M059J (cell line): Measurements from ENCODE around the gene RUFY4. TPM values are rescaled to one million over a fixed set of nuclear protein-coding genes. Genes with fewer than 3 reads are reported as not detected.

Experiments
- DNase-seq: peaks from one replicate; pipeline ENCODE4 v3.0.0-alpha.2; 2012; ENCODE audit warnings: low read depth
- total RNA-seq: library from RNA; depleted of rRNA; stranded (reverse); fragments of >200 nt; shearing (Covaris generic); gene quantifications from 2 replicates; pipeline ENCODE4 v1.2.3, GENCODE V29; 2014

RUFY4 gene
- total RNA-seq, 1 experiment from 2014 or later: not detected

DNA sequence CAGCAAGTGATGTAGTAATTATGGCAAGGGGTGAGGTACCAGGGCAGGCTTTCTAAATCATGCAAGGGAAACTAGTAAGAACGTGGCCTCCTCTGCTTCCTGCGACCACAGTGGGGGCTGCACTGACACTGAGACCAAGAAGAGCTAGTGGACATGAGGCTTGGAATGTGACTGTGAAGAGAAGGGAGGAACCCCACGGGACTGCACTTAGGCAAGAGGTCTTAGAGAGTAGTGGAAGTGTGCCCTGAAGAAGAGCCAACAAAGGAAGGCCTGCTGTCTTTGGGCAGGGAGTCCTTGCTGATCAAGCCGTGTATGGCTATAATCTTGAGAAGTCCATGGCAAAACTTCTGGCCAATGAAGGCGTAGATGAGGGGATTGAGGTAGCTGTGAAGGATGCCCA, 8.9 kb upstream of the RUFY4 start:
- no peak for DNase-seq

DNA sequence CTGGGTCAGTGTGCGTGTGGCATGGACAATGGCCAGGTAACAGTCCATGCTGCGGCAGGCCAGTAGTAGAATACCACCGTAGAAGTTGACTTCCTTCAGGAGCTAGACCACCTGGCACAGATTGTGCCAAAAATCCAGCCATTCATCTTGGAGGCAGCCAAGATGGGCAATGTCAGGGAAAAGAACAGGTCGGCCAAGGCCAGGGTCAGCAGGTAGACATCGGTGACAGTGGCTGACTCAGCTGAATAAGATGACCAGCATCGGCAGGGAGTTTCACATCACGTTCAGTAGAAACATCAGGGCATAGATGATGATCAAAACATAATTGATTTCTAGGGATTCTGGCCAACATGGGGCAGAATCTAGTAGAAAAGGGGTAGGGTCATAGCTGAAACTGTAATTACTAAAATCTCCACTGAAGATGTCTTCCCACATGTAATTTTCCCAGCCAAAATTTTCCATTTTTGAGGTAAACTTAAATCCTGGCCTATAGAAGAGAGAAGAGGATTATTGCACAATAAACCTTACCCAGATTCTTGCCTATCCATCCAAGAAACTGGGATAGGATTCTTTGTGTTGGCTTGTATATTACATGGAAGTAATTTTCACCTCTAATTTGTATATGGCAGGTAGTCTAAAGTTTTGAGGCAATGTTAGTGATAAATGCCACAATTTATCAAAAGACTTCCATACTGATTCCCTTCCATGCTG, 7.9 kb upstream of the RUFY4 start:
- no peak for DNase-seq

DNA sequence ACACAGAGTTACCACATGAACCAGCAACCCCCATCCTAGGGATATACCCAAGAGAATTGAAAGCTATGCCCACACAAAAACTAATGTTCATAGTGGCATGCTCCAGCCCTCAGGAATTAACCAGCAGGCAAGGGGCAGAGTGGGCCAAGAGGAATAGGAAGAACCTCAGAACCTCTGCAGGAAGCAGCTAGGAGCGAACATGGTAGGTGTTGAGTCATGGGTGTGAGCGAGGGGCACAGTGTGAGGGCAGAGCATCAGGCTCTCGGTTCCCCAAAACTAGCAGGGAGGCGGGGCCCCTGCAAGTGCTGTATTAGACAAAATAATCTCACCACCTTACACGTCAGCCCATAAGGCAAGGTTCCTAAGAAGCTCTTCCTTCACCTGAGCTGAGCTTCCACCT, 5.6 kb upstream of the RUFY4 start:
- DNase-seq: no peak

DNA sequence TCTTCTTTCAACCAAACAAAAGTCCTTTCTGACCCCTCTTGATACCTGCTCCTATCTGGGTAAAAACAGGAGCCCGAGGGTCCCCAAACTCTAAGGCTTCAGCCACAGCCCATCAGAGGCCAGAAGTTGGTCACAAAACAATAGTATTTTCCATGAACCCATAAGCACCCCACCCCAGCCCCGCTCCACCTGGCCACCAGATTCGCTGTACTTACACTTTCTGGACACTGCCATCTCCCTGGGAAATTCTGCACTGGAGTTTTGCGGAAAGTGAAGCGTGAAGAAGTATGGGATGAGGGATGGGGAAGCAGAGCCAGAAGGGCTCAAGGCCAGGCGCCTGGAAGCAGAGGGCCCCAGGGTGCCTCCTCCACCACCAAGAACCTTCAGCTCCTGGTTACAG, 5.2 kb upstream of the RUFY4 start:
- DNase-seq: no peak

DNA sequence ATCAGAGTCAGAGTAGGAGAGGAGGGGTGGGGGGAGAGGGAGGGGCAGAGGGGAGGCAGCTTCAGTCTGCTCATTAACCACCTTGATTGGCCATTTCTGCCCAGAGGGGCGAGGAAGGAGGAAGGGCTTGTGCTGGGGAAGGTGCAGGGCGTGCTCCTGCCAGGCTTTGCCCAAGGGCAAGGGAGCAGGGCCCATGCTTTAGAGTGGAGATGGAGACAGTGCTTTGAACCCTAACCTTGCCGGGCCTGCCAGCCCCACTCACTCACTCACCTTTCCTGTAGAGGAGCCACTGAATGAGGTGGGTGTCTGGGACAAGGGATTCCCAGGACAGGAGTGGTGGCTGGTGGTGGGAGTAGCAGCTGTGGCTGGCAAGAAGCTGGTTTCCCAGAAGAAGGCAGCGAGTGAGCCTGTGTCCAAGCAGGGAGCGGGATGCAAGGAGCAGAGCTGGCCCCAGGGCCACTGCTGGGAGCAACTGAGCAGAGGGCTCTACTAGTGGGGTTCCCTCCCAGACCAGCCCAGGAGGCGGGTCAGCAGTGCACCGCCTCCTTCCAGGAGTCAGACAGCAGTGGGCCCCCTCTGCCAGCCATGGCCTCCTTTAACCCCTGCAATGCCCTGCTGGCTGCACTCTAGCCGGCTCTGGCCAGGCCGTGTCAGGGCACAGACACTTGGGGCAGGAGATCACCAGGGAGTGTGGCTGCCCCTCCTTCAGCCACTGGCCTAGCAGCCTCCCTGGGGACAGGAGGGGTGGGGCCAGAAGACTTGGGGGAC, 3.6 kb upstream of the RUFY4 start:
- DNase-seq: no peak

DNA sequence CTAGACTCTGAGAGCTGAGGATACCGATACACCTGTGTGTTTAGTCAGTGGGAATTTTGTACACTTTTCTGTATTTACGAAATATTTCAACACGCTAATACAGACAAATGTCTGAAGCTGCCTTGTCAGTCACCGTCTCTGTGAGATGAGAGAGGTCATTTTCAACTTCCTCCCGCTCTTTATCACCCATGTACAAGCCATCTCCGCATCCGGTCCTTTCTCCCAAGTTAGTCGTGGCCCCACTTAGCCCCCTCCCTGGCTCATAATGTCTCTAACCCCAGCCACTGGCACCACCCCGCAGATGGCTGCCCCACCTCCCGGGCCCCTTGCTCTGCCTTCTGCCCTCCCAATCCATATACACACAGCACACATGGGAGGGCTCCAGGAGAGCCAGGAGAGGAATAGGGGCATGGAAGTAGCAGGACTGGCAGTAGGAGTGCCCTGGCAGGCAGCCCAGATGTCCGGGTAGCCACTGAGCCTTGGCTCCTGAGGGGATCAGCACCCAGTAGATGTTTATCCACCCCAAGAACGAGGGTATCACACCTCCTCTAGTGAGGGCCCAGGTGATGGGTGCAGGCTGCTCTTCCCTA, 2.0 kb upstream of the RUFY4 start:
- DNase-seq: no peak

DNA sequence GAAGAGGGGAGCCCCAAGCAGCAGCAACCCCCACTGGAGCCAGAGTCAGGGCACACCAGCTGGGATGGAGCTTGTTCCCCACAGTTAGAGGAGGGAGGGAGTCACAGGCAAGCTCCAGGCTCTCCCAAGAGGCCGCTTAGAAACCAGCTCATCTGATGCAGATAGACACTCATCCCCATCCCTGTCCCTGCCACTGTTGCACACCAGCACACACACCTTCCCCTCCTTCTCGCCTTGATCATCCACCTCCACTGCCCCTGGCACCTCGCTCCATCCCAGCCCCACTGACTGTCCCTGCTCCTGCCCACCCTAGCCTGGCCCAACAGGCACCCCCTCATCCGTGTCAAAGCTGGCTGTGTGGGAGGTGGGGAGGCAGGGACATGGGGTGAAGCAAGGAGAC, 1.5 kb upstream of the RUFY4 start:
- DNase-seq: no peak

DNA sequence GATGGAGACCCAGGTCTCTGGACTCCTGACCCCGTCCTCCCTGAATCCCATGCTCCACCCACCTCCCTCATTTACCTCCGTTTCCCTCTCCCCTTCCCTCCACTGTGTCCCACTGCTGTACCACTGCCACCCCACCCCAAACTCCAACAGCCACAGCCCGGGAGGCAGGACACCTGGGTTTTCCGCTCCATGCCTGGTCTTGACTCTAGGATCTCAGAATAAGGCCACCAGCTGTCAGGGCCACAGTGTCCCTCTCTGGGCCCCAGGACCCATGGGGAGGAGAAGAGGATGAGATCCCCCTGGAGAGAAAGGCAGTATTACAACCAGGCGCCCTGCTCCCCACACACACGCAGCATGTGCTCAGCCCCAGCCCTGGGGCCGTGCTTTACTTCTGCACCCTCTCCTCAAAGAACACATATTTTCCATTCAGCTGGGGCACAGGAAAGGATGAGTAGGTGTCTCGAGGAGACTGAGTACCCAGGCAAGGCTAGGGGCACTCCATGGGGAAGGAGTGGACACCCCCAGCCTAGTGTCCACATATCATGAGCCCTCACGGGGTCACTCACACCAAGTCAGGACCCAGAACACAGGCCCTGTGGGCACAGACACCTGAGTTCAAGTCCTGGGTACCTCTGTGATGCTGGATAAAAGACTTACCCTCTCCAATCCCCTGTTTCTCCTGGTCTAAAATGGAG, 700 bp downstream of the RUFY4 start:
- DNase-seq: no peak

DNA sequence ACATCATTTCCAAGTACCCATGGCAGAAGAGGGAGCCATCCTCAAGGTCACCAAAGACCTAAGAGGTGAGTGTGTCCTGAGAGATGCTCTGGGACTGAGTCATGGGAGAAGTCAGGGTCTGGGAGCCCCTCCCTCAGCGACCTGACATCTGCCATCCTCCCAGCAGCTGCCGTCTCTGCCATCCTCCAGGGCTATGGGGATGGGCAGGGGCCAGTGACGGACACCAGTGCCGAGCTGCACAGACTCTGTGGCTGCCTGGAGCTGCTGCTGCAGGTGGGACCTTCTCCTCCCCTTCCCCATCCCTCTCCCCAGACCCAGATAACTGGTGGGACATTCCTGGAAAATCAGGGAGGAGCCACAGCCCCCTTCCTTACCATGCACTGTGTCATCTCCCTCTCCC, 1.5 kb downstream of the RUFY4 start:
- no peak for DNase-seq

DNA sequence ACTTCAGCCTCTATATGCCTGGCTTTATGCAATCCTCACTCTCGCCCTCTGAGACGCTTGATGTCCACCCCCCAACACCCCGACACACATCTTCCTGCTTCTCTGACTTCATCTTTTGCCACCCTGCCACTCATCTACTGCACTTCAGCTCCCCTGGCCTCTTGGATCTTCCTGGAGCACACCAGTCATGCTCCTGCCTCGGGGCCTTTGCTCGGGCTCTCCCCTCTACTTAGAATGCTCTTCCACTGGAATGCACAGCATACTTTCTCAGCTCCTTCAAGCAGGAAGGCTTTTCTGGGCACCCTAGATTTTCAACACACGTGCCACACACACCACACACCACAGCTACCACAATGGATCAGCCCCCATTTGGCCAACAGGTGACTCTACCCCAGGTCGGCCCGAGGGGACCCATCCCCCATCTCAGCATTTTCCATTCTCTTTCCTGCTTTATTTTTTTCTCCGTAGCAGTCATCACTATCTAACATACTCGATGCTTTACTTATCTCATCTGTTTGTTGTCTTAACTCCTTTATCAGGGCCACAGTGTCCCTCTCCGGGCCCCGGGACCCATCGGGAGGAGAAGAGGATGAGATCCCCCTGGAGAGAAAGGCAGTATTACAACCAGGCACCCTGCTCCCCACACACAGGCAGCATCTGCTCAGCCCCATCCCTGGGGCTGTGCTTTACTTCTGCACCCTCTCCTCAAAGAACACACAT, 2.3 kb downstream of the RUFY4 start:
- peak; percentile 14 for DNase-seq

DNA sequence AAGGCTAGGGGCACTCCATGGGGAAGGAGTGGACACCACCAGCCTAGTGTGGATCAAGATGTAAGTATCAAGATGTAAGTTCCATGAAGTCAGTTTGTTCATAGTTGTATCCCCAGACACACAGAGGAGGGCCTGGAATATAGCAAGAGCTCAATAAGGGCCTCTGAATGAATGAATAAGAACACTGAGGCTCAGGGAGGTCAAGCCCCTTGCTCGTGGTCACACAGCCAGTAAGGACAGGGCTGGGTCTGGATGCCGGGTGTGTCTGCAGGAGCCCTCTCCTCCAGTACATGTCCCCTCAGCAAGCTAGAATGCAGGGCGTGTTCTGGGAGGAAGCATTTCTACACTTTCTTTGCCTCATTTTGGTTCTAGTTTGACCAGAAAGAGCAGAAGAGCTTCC, 2.9 kb downstream of the RUFY4 start:
- no peak for DNase-seq

DNA sequence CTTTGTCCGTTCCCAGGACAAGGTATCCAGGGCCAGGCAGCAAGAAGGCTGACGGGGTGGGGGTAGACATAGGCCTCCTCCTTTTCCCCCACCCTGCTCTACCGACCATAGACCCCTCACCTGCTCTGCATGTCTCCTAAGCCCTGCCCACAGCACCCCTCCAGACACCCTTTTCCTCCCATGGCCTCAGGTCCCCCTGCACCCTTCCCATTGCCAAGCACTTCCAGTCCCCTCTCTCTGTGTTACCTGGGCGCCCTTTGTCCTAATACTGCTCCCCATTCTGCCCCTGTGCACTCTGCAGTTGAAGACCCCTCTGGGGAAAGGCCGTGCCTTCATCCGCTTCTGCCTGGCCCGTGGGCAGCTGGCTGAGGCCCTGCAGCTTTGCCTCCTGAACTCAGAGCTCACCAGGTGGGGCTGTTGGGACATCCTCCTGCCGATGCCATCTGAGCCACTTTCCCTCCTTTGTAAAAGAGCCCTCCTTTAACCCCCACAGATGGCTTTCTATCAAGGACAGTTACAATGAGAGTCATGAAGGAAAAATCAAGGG, 3.5 kb downstream of the RUFY4 start:
- no peak for DNase-seq

DNA sequence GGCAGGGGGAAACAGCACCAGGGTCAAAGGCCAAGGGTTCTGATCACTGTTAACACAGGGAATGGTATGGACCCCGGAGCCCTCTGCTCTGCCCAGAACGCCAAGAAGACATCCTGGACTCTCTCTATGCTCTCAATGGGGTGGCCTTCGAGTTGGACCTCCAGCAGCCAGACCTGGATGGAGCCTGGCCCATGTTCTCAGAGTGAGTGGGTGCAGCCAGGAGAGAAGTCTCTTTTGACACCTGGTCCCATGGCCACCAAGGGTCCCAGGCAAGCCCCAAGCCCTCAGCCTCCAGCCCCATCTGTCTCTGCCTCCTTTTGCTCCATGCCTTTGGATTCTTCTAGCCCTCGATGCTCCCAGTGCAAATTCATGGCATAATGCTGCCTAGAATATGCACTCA, 4.1 kb downstream of the RUFY4 start:
- DNase-seq: no peak

DNA sequence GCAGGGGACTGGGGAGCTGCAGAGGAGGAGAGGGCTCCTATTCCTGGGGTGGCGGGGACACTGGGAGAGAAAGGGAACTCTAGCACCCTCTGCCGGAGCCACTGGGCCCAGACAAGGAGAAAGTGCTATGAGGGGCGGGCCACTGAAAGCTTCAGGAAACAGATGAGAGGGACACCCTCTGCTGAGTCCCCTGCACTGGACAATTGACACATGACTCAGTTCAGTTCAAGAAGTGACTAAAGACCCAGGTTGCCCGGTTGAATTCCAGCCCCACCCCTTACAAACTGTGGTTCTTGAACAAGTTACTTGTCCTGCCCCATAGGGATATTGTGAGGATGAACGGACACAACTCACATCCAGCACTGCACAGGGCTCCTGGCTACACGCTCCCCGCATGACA, 5.0 kb downstream of the RUFY4 start:
- DNase-seq: peak; percentile 37

DNA sequence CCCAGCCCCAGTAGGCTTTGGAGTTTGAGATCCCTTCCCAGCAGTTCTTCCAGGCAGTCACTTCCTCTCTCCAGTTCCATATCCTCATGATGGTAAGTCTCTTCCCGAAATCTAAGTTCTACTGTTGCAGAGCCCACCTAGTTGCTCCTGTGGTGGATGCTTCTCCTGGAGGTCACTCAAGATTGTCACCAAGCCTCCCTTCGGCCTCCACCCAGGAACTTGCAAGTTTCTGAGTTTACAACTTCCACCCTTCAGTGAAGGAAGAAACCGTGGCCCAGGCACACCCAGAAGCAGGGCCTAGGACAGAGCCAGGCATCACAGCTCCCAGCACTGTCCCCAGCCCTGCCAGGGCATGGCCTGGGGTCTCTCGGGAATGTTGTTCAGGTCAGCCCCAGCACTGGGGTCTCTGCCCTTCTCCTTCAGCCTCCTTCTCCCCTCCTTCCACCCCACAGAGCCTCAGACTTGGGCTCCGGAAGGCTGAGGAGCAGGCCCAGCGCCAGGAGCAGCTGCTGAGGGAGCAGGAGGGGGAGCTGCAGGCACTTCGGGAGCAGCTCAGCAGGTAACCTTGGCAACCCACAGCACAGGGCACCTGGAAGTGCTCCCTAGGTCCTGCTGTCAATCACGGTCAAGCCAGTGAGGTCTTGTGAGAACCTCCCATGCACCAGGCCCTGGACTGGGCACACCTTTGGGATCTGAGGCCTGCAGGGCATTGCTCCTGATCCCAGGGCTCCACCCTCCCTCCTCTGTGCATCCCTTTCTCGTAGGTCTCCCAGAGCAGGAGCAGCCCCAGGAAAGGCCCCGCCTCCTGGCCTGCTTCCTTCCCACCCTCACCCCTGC, 7.1 kb downstream of the RUFY4 start:
- no peak for DNase-seq

DNA sequence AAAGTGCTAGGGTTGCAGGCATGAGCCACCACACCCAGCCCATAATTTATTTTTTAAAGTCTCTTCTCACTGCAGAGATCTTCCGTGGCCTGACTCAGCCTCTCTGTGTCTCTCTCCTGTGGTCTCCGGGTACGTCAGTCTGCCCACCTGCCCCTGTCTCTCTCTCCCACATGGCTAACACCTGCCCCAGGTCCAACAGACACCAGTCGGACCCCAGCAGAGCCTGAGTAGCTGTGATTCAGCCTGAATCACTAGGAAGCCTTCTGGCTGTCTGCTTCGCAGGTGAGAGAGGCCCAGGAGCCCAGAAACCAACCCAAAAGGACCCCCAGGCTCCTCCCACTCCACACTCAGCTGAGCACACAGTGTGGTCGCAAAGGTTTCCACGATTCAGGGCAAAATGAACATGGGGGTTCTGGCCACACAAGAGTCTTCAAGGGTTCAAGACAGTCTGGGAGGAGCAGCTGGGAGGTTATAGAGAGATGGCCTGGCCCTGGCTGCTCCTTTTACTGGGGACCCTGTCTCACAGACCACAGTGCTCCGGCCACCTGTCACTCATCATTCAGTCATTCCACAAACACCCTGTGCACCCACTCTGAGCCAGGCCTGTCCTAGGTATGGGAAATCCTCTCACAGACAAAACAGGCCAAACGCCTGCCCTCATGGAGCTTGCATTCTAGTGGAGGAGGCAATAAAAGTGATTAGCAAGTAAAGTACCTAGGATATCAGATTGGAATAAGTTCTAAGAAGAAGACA, 8.6 kb downstream of the RUFY4 start:
- DNase-seq: no peak

DNA sequence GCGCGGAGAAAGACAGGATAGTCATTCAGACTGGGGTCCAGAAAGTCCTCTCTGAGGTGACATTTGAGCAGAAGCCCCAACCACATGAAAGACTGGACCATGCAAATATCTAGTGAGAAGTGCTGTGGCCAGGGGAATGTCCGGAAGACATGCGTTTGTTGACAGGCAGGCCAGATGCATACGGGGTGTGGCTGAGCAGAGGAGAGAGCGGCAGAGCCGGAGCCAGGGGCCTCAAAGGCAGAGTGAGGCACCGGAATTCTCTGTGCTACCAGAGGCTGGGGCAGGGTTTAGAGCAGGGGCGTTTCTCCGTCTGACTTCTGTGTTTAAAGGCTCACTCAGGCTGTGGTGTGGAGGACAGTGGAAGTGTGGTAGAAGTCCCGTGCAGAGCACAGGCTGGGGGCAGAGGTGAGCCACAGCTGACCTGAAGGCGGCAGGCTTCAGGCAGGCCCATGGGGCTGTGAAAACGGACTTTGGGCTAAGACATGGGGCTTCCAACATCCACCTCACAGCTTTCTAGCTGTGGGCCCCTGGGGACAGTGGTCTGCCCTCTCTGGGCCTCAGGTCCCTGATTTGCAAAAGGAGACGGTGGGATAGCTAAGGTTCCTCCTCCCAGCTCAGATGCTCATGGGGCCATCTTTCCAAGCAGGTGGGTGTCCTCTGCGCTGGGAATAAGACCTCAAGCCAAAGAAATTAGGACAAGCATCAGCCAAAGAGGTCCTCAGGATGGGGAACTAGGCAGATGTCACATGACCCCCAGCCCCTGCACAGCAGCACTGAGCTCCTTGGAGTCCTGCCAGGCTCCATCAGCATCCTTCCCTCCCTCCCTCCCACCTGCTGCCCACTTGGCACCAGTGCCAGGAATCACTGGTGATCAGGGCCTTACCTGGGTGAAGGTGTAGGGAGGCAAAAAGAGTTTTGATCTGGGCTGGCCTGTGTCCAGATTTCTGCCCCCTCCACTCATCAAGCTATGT, 11.2 kb downstream of the RUFY4 start:
- no peak for DNase-seq

DNA sequence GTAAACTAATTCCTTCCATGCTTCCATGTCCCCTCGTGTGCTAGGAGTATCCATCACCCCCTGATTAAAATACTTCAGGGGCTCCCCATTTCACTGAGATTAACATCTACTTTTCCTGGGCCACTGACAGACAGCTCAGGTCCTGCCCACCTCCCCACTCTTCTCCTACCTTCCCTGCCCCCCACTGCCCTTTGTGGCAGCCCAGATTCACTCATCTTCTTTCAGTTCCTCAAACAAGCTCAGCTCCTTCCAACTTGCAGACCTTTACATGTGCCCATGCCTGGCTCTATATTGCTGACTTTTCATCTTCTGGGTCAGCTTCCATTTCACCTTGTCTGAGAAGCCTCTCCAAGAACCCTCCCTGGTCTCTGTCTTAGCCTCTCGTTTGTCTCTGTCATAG, 12.0 kb downstream of the RUFY4 start:
- DNase-seq: no peak

DNA sequence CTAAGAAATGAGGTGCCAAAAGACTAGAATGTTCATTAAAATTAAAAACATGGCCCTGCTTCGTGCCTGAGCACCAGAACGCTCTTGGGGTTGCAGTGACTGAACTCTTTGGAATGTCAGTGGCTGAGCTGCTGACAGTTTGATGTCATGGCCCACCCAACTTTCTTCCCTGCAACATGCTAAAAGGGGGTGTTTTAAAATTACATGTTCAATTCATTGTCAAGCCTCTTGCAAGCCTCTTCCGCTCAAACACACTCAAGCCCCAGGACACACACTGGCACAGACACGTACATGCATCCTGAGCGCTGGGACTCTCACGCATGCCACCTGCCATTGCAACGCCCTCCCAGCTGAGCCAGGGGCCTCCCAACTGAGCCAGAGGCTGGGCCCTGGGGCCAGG, 12.6 kb downstream of the RUFY4 start:
- DNase-seq: peak; percentile 64
